Aorta (tissue), 5 donors: ENCODE results near the gene IGSF6. TPM values are rescaled to one million over a fixed set of nuclear protein-coding genes. Genes with fewer than 3 reads are reported as not detected.

Source experiments
- ATAC-seq: fragments of 200-7000 bp; cut with Tn5 transposase; one replicate; pipeline ENCODE4 v1.9.1; 2022; ENCODE audit warnings: moderate library complexity; ENCODE audit not compliant: low FRiP score
- DNase-seq, 2 donors: peaks; one replicate each; pipeline ENCODE4 v3.0.0-alpha.2; 2020
- H3K27ac ChIP-seq, 2 donors: one replicate each; pipeline ENCODE4 v1.5.1; 2013; ENCODE audit warnings: low read length in 2 of 2, mild to moderate bottlenecking in 2 of 2, moderate library complexity in 2 of 2, control low read depth in 1 of 2, inconsistent platforms in 1 of 2, low read depth in 1 of 2
- H3K27me3 ChIP-seq, 2 donors: one replicate each; pipeline ENCODE4 v1.6.1; 2013; ENCODE audit warnings: control low read depth in 1 of 2, low read length in 1 of 2, mild to moderate bottlenecking in 1 of 2, moderate library complexity in 1 of 2; ENCODE audit not compliant: insufficient read depth in 2 of 2, control insufficient read depth in 1 of 2
- H3K36me3 ChIP-seq, 2 donors: one replicate each; pipeline ENCODE4 v1.6.1; 2013; ENCODE audit warnings: control low read depth in 1 of 2, low read length in 1 of 2, mild to moderate bottlenecking in 1 of 2; ENCODE audit not compliant: insufficient read depth in 2 of 2, control insufficient read depth in 1 of 2
- H3K4me1 ChIP-seq, 2 donors: one replicate each; pipeline ENCODE4 v1.6.1; 2013; ENCODE audit warnings: low read length in 2 of 2, control low read depth in 1 of 2, mild to moderate bottlenecking in 1 of 2, moderate library complexity in 1 of 2; ENCODE audit not compliant: insufficient read depth in 2 of 2, control insufficient read depth in 1 of 2
- H3K4me3 ChIP-seq, 2 donors: one replicate each; pipeline ENCODE4 v1.5.1; 2013; ENCODE audit warnings: low read length in 2 of 2, control low read depth in 1 of 2, mild to moderate bottlenecking in 1 of 2
- H3K9me3 ChIP-seq: one replicate; pipeline ENCODE4 v1.6.1; 2013; ENCODE audit warnings: mild to moderate bottlenecking, low read length; ENCODE audit not compliant: control insufficient read depth
- WGBS, 2 donors: extraction: QIAGEN DNeasy Blood & Tissue Kit; methylation state at CpG; one replicate each; pipeline ENCODE4 v1.1.7; 2013; 5-methylcytosine and 5-hydroxymethylcytosine counted together
- intact Hi-C, 2 donors: fragments of 100-400 bp; cut with DNase I; formaldehyde crosslinking; loops; one replicate each; pipeline versions ENCODE4 v1.14.2 to v1.15.0; 2022
- polyA plus RNA-seq, 2 donors: library from polyadenylated mRNA; stranded (reverse); fragments of 200-250 nt; gene quantifications; one replicate each; pipeline ENCODE4 v1.2.3, GENCODE V29; 2013
- total RNA-seq, 2 donors: library from RNA; stranded (reverse); fragmentation: NEBNext Ultra II Directional; extraction: Animal tissue kit (Norgen Biotek cat#: 25700); gene quantifications; one replicate each; pipeline ENCODE4 v1.2.1, GENCODE V29; 2021
- donor health status: healthy with polysubstance abuse.
- donor health status: Bipolar disorder and iron deficiency.
- donor health status: DM: no; HTN: no; CAD: no.
- donor health status: DM: no; HTN: no; CAD: no.
- donor health status: DM: yes; HTN: yes; CAD: no.

Gene IGSF6
- total and polyA plus RNA-seq, 4 donors = 0.95 to 7.2 (median 5.5) TPM

- H3K4me1 ChIP-seq = no peaks in the 10 kb centered on the region
- no peaks in the 10 kb centered on the region for H3K27me3 ChIP-seq
- no peaks in the 10 kb centered on the region for H3K9me3 ChIP-seq
- 82 to 95% methylated on average over 2 of the region's 2 CpGs for WGBS, 2 donors
- H3K36me3 ChIP-seq = no peaks in the 10 kb centered on the region
- DNase-seq (no peak), ATAC-seq (no peak)
- intact Hi-C loops = no loop called here
- H3K27ac ChIP-seq = no peak overlapping the region
- H3K4me3 ChIP-seq = no peak overlapping the region
Observed at GRCh38 chr16:21597561-21598030, 54.8 kb downstream of the IGSF6 start.

- no peaks in the 10 kb centered on the region for H3K4me1 ChIP-seq
- WGBS, 2 donors = 69 to 73% methylated on average over 7 of the region's 7 CpGs
- intact Hi-C loops = no loop called here
- no peaks in the 10 kb centered on the region for H3K9me3 ChIP-seq
- H3K36me3 ChIP-seq = no peaks in the 10 kb centered on the region
- ATAC-seq (no peak), DNase-seq (no peak)
- H3K27me3 ChIP-seq = no peaks in the 10 kb centered on the region
- H3K27ac ChIP-seq = no peak overlapping the region
- H3K4me3 ChIP-seq = no peak overlapping the region
Observed at GRCh38 chr16:21593530-21594289, 58.7 kb downstream of the IGSF6 start.

GRCh38 chr16:21592191-21592590, 60.2 kb downstream of the IGSF6 start:
- no peak overlapping the region for H3K27ac ChIP-seq
- no peaks in the 10 kb centered on the region for H3K9me3 ChIP-seq
- WGBS, 2 donors = 87 to 89% methylated on average over 9 of the region's 9 CpGs
- no peaks in the 10 kb centered on the region for H3K27me3 ChIP-seq
- no peak for DNase-seq
- ATAC-seq = no peak
- no peaks in the 10 kb centered on the region for H3K4me1 ChIP-seq
- intact Hi-C loops = no loop called here
- H3K4me3 ChIP-seq = no peak overlapping the region
- H3K36me3 ChIP-seq = no peaks in the 10 kb centered on the region

DNA sequence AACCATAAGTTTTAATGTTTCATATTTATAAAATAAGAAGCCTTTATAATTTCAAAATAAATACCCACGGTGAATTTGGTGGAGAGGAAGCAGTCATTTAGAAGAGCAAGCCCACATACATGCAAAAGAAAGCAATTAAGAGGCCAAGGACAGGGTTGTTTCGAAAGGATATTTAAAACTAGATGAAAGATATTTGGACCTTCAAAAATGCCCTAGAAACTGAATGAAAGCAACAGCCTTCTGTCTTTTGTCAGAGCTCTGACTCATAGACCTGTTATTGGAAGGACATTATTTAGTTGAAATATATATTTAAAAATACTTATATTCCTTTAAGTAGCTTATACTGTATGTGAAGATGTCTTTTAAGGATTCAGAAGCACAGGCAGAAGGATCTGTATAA, 61.6 kb downstream of the IGSF6 start:
- DNase-seq (no peak), ATAC-seq (no peak)
- Histone ChIP-seq H3K36me3 (no peaks in the 10 kb centered on the region), H3K27me3 (no peaks in the 10 kb centered on the region), H3K9me3 (no peaks in the 10 kb centered on the region), H3K27ac (no peak overlapping the region), H3K4me3 (no peak overlapping the region), H3K4me1 (no peaks in the 10 kb centered on the region)
- intact Hi-C loops = no loop called here
- 54 to 59% methylated on average over 2 of the region's 2 CpGs for WGBS, 2 donors

DNA sequence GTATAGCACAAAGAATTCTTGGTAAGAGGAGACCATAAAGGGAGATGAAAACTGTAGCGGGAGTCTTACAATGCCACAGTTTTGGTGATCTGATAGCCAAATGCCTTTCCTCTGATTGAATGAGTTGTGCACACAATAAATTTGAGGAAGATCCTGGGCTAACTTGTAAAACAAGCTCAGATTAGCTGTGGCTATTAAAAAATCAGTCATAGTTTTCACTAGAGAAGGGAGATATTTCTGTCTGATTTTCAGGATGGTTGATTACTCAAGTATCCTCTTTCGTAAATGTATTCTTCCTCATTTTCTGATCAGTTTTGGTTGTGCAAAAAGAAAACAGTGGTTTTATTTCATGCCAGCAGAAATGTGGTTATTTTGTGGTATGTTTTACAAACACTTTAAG, 62.1 kb downstream of the IGSF6 start:
- Histone ChIP-seq H3K4me3 (no peak overlapping the region), H3K36me3 (no peaks in the 10 kb centered on the region), H3K4me1 (no peaks in the 10 kb centered on the region), H3K9me3 (no peaks in the 10 kb centered on the region), H3K27ac (no peak overlapping the region), H3K27me3 (no peaks in the 10 kb centered on the region)
- intact Hi-C loops = no loop called here
- no peak for DNase-seq
- no peak for ATAC-seq
- WGBS, 2 donors = 73 to 83% methylated on average over 2 of the region's 2 CpGs

DNA sequence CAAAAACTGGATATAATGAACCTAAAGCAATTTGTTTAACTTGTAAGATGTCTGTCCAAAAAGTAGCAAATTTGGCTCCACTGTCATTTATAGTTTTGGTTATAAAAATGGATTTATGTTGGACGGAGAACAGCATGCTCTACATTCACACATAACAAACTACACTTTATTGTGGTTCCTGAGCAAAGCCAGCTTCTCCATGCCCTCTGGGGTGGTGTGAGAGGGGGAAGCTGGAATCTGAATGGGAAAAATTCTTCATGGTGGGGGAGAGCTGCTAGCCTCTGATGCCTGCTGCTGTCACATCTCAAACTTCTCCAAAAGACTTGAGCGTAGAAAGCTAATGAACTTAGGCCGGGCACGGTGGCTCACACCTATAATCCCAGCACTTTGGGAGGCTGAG, 62.9 kb downstream of the IGSF6 start:
- Histone ChIP-seq H3K27ac (no peak overlapping the region), H3K4me3 (no peak overlapping the region), H3K4me1 (no peaks in the 10 kb centered on the region), H3K36me3 (no peaks in the 10 kb centered on the region), H3K27me3 (no peaks in the 10 kb centered on the region), H3K9me3 (no peaks in the 10 kb centered on the region)
- ATAC-seq (no peak), DNase-seq (no peak)
- intact Hi-C loops = loop anchor here in 1 of 2 donors (5.0 to 10.0 kb wide), 2 partner anchors 55 to 113 kb away; no protein-coding TSS in a partner anchor
- WGBS, 2 donors = 74 to 78% methylated on average over 4 of the region's 4 CpGs

Other genes starting within 250 kb of the IGSF6 start
- gene METTL9, start 53.0 kb downstream of the IGSF6 start, total RNA-seq = 10 to 100 TPM; 50.0 to 67.8 TPM
- gene METTL9, start 53.0 kb downstream of the IGSF6 start, polyA plus RNA-seq = 10 to 100 TPM; 54.9 to 98.2 TPM
- under 1 TPM; 0.21 to 0.32 TPM for gene OTOA, start 11.4 kb upstream of the IGSF6 start, total RNA-seq
- not detected for gene OTOA, start 11.4 kb upstream of the IGSF6 start, polyA plus RNA-seq
- 100 to 1,000 TPM; 231 to 240 TPM for gene NPIPB4, start 205.1 kb upstream of the IGSF6 start, total RNA-seq
- 10 to 100 TPM in 1 of 2 donors, 1 to 10 TPM in 1; 6.1 to 22.3 TPM for gene NPIPB4, start 205.1 kb upstream of the IGSF6 start, polyA plus RNA-seq